T-helper 9 cell (primary cell): ENCODE data around the gene PALB2.

Source experiments
- DNase-seq: peaks from one replicate; pipeline ENCODE4 v3.0.0-alpha.2; 2020
- total RNA-seq, 2 donors: gene quantifications; one replicate each; lab custom pipeline; 2026; lab: John Stamatoyannopoulos, UW

Gene PALB2
- 8.9 to 23.5 reads per million in 2 donors for total RNA-seq

- peak; percentile 69 for DNase-seq
These were observed at the start of gene PALB2, which contains the start of gene DCTN5 for GRCh38 chr16:23640931-23641765. Gene PALB2, minus strand, starts transcription at chr16:23641310. Its CDS starts 153 bp downstream, at chr16:23641157. Gene DCTN5, plus strand, starts transcription at chr16:23641466. Its CDS starts 77 bp downstream, at chr16:23641543.

DNA sequence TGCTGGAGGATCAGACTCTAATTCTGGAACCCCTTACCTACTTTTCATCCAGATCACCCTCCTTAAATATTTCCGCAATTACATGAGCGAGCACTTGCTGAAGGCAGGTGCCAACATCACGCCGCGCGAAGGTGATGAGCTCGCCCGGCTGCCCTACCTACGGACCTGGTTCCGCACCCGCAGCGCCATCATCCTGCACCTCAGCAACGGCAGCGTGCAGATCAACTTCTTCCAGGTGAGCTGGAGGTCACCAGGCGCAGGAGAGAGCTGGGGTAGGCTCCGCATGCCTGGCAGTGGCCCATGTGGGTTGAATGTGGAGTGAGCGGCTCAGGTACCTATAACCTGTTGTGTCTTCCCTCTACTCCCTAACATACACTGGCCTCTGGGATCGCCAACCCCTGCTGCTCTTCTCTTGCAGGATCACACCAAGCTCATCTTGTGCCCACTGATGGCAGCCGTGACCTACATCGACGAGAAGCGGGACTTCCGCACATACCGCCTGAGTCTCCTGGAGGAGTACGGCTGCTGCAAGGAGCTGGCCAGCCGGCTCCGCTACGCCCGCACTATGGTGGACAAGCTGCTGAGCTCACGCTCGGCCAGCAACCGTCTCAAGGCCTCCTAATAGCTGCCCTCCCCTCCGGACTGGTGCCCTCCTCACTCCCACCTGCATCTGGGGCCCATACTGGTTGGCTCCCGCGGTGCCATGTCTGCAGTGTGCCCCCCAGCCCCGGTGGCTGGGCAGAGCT lies 48.5 kb upstream of the PALB2 start:
- no peak for DNase-seq

GRCh38 chr16:23687034-23687808 lies 46.1 kb upstream of the PALB2 start:
- DNase-seq: no peak

GRCh38 chr16:23683487-23683886 lies 42.4 kb upstream of the PALB2 start:
- DNase-seq: no peak

GRCh38 chr16:23682181-23682580 lies 41.1 kb upstream of the PALB2 start:
- no peak for DNase-seq

- DNase-seq: no peak
These were observed 38.9 kb upstream of the PALB2 start for GRCh38 chr16:23679986-23680336.

DNA sequence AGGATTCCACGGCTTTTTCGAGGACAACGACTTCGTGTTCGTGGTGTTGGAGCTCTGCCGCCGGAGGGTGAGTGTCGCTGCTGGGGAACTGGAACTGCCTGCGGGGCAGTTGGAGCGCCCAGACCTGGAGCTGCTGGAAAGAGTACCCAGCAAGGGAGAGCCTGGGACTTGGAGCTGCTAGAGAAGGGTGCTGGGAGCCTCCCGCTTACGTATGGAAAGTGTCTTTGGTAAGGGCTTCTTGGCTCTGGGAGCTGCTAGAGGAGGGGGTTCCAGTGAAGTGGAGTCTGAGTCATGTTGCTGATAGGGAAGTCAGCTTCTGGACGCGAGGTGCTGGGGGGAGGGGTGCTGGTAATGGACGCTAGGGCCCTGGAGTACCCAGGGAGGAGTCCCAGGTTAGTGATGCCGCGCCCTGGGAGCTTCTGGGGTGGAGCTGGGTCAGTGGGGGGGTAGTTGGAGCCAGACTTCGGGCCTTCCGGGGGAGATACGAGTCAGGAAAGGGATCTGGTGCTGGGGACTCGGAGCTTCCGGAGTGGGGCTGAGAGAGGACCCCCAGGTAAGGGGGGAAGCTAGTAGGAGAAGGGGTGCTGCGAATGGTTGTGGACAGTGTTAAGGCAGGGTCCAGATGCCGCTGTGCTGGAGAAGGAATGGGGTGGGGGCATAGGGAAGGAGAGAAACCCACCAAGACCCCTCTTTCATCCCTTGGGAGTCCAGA lies 38.3 kb upstream of the PALB2 start:
- no peak for DNase-seq

DNA sequence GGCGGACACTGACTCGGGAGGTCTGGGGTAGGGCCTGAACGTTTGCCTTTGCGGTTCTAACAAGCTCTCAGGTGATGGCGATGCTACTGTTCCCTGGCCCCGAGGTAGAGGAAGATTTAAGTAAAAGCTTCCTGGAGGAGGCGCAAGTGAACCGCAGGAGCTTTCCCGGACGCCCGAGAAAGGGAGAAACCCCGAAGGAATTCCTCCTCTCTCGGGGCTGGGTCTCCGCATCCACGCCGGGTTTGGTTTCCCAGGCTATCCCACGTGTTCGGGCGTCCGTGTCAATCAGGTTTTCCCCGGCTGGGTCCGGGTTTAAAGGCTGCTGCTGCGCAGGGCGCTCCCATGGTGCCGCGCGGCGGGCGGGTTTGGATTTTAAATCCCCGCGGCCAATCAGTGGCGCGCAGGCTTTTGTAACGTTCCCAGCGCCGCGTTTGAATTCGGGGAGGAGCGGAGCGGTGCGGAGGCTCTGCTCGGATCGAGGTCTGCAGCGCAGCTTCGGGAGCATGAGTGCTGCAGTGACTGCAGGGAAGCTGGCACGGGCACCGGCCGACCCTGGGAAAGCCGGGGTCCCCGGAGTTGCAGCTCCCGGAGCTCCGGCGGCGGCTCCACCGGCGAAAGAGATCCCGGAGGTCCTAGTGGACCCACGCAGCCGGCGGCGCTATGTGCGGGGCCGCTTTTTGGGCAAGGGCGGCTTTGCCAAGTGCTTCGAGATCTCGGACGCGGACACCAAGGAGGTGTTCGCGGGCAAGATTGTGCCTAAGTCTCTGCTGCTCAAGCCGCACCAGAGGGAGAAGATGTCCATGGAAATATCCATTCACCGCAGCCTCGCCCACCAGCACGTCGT lies 37.5 kb upstream of the PALB2 start, which contains the start of gene PLK1:
Gene PLK1, plus strand, starts transcription at position 460 of the 844 bp plus-strand sequence. Its CDS starts 44 bp downstream, at position 504.
- DNase-seq: peak; percentile 58

DNA sequence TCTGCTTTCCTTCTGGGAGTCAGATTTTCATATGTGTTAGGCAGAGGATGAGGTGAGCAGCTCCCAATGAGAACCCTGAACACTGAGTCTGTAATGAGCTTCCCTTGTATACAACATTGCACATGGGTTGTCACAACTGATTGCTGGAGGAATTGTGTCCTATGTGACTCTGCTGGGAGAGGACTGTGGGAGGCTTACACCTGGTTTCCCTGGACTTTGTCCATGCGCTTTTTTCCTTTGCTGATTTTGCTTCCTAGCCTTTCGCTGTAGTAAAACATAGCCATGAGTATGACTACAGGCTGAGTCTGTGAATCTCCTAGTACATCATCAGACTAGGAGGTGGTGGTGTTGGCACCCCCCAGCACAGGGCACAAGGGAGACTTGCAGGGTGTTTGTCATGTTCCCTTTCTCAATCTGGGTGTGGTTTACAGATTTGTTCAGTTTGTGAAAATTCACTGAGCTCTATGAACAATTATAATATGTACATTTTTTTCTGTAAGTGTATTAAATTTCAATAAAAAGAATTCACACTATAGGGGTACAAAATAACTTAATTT lies 35.9 kb upstream of the PALB2 start:
- no peak for DNase-seq

GRCh38 chr16:23673971-23674614 lies 33.0 kb upstream of the PALB2 start:
- DNase-seq: no peak

DNA sequence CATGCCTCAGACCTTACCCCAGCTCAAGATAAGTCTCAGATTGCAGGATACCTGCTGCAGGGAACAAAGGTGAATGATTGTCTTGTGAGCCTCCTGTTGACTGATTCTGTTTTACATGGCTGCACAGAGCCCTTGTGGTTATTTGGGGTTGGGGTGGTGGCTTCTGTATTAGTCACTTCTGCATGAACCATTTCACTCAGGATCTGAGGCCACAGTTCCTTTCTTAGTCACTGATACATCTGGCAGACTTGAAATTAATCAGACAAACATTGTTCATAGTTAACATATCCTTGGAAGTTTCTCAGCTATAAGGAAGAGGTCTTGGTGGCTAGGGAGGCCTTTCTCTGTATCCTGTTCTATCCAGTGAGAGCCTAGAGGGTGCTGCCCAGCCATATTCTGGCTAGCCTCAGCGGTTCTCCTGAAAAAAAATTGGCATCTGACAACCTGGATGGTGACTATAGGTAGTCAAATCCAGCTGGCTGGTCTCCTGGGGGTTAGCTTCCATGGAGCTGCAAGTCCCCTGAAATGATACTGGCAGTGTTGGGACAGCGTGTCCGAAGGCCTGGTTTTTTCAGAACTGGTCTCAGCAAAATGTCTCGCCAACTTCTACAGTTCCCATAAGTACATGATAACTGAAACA lies 29.1 kb upstream of the PALB2 start:
- DNase-seq: no peak

DNA sequence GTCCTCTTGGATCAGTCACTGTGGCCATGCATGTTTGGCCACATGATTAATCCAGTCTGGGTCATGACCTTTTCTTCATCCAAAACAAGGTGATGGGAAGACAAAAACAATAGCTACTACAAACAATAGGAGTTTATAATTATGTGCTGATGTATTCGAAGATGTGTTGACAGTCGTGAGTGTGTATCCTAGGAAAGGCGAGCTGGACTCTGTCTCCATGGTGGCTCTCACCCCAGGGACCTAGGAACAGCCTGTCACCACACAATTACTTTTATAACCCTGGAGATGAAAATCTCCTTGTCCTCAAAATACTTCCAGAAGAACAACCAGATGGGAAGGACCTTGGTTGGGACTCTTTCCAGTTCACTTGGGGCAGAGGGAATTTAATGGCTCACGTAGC lies 27.8 kb upstream of the PALB2 start:
- no peak for DNase-seq

- no peak for DNase-seq
These were observed 27.1 kb upstream of the PALB2 start for GRCh38 chr16:23668225-23668624.

DNA sequence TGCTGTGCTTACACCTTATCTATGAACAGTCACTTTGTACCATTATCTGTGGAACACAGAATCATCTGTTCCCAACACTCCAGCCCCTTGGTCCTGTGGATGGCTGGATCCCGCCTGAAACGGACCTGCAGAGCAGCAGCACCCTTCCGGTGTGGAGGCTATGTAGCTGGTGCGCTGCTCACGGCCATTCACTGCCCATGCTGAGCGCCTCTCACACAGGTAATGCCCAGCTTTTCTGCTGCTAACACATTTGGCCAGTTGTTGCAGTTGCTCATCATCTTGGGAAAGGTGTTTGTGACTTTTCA lies 26.2 kb upstream of the PALB2 start:
- DNase-seq: no peak

GRCh38 chr16:23666571-23667354 lies 25.7 kb upstream of the PALB2 start:
- DNase-seq: no peak

DNA sequence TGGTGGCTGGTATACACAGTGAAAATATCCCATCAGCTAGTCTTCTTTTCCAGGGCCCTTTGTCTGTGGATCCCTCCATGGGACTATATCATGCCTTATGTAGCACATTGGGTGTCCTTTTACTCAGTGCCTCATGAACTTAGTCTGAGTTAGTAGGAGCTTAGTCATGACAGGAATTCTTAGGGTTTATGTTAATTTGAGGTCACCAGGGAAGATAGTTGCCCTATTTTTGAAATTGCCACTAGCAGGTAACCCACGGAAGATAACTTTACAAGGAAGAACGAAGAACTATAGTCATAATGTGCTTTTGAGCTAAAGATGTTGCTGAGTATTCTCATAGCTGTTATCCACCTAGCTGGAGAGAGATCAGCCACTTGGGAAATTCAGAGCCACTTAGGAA lies 22.8 kb upstream of the PALB2 start:
- DNase-seq: no peak

DNA sequence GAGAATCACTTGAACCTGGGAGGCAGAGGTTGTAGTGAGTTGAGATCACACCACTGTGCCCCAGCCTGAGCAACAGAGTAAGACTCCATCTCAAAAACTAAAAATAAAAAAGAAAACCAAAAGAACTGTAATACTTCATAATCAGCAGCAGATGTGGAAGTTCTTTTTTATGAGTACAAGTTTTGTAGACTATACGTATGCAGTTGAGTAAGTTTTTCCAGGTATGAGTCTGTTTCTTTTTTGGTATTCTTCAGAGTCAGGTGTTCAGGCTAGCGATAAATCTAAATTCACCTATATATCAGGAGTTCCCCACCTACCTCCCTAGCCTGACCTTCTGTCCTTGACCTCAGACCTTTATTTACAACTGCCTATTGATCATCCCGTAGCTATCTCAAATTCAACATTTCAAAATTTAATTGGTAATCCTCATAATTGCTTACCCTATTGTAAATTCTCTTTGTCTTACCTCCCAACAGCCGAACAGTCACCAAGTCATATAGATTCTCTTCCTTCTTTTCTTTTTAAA lies 10.9 kb upstream of the PALB2 start:
- DNase-seq: no peak

DNA sequence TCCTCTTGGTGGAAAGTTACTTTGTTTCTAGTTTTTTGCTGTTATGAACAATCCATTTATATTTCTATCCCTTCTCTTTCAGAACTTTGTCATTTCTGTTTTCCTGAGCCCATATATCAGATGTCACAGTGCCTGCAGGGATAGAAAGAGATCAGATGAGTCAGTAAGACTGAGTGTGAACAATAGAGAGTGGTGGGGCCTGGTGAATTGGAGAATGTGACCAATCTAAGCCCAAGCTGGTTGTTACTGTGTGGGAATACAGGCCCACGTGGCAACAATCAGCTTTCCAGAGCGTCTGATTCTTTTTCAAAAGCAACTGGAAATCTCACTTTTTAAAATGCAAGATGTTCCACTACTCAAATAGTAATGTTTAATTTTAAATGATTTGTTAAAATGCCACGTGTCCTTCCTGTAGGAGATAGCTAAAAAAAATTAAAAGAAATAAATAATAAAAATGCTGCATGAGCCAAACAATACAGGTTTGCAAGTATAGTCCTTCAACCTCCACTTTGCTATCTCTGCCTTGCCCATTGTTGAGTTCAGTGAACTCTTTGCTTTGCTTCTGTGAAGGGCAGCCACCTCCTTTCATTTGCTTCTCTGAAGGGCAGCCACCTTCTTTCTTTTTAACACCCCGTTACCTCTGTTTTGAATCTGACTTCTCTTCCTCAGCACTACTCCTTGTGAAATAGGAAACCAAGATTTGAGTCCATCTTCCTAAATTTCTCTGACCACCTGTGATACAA lies 9.7 kb upstream of the PALB2 start:
- no peak for DNase-seq
